ENCODE measurements around the gene XRN1.

DNA sequence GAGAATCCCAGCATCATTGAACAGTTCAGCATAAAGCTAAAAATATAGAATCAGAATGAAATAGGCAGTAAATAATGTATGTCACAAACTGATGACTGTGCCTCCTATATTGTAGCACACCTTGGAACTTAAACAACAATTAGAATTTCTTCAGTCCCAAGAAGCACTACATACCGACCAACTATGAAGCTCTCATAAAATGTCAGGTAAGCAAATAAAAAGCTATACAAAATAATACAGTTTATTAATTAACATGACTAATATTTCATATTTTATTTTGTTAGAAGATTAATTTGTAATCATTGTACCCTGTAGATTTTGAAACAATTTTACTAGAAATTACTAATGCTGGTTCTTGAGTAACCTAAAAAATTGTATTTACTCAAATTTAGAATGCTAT, 137.4 kb downstream of the XRN1 start:
- TF ChIP-seq, protein P1, sequence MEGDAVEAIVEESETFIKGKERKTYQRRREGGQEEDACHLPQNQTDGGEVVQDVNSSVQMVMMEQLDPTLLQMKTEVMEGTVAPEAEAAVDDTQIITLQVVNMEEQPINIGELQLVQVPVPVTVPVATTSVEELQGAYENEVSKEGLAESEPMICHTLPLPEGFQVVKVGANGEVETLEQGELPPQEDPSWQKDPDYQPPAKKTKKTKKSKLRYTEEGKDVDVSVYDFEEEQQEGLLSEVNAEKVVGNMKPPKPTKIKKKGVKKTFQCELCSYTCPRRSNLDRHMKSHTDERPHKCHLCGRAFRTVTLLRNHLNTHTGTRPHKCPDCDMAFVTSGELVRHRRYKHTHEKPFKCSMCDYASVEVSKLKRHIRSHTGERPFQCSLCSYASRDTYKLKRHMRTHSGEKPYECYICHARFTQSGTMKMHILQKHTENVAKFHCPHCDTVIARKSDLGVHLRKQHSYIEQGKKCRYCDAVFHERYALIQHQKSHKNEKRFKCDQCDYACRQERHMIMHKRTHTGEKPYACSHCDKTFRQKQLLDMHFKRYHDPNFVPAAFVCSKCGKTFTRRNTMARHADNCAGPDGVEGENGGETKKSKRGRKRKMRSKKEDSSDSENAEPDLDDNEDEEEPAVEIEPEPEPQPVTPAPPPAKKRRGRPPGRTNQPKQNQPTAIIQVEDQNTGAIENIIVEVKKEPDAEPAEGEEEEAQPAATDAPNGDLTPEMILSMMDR (IDR thresholded peaks at IDR 0.05; ENCODE audit: insufficient read depth, low read length, poor library complexity, severe bottlenecking), result no peak
- no peak for TF ChIP-seq EZH2phosphoT487 (conservative IDR thresholded peaks at IDR 0.05; ENCODE audit: low read length)

Measured in SU-DHL-6 (cell line).